Bone marrow (tissue), 2 donors: ENCODE results near the gene GPR39.
"Not testable (repeated sequence)": the region's sequence is repeated elsewhere in the genome, so short reads cannot be mapped to it uniquely, and the experiment has no call there.

Experiments used
- DNase-seq, 2 donors: peaks; one replicate each; lab custom pipeline; 2025; lab: John Stamatoyannopoulos, UW

The GPR39 gene

DNA sequence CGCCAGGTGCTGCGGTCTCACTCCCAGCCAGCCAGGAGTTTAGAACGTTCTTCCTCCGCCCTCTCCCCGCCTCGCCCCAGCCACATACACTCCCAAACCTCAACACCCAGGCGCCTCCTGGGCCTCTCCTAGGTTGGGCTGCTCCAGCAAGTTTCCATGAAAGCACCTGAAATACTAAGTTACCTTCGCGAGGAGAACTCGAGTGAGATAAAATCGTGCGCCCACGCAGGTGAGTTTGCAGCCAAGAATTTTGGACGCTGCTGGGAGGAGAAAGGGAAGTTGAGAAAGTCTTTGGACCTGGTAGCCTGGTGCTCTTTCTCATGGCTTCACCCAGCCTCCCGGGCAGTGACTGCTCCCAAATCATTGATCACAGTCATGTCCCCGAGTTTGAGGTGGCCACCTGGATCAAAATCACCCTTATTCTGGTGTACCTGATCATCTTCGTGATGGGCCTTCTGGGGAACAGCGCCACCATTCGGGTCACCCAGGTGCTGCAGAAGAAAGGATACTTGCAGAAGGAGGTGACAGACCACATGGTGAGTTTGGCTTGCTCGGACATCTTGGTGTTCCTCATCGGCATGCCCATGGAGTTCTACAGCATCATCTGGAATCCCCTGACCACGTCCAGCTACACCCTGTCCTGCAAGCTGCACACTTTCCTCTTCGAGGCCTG, at the start of gene GPR39:
TSS of gene GPR39 (plus strand) at position 83 of the 673 bp plus-strand sequence.
- DNase-seq, result no peak

DNA sequence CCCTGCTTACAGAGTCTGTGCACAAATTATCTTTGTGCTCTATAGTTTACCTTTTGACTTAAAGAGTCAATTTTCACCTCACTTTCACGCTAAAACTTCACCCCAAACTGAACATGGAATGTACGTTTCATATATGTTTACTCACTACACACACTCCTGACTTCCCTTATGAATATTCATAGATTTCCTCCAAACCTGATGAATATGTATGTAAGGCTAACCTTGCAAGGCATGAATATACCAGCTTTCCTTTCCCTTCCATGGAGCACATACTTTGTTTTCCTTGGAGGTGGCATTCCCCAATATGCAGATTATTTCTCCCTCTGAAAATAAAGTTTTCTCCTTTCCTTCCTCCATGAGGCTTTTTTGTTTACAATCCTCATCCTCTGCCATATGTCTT, 48.4 kb upstream of the GPR39 start:
- no peak for DNase-seq

DNA sequence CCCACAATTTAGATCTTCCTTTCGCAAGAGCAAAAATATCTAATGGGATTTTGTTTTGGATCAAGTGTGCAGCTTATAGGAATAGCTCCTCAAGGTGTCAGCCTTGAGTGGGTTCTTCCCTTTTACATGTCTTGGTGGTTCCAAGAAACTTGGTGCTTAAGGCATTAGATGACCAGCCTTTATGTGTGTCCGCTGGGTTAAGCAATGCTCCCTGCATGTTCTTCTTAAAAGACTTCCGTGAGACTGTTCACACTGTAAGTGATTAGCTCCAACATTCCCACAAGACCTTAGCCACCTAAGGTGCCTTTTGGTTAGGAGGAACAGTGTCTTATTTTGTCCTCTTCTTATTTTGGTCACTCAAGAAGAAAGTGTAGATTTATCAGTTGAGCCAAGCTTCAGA, 44.3 kb upstream of the GPR39 start:
- no peak for DNase-seq

DNA sequence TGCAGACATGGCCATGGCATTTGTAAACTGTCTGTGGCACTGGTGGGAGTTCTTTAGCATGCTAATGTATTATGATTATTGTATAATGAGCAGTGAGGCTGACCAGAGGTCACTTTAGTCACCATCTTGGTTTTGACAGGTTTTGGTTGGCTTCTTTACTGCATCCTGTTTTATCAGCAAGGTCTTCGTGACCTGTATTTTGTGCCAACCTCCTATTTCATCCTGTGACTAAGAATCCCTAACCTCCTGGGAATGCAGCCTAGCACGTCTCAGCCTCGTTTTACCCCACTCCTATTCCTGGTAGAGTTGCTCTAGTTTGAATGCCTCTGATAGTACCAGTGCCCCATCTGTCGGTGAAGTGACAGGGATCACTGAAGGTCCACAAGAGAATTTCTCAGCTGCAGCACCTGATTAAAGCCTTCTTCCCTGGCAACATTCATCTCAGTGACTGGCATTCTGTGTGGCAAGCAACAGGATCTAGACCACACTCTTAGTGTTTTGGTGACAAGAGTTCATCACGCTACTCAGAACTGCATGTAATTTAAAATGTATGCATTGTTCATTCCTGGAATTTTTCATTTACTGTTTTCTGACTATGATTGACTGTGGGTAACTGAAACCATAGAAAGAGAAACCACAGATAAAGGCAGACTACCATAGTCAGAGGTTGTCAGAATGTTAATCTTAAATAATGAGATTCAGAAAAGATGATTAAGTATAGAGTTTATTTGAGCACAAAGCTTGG, 43.0 kb upstream of the GPR39 start:
- DNase-seq, result no peak

DNA sequence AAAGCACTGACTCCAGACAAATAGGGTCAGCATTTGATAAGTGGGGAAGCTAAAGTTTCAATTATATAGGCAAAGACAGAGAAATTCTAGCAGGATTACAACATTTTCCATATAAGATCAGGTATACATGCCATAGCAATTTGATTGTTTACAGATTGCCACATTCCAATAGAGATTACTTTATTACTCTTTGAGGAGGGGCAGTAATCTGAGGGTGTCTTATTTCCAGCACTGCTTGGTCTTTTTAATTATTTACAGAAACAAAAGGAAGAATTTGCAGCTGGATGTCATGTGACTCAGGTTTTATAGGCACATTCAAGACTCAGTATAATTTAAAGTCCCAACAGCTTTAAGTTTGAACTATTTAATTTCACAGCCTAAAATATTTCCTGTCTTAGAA, 42.5 kb upstream of the GPR39 start:
- DNase-seq, result no peak

DNA sequence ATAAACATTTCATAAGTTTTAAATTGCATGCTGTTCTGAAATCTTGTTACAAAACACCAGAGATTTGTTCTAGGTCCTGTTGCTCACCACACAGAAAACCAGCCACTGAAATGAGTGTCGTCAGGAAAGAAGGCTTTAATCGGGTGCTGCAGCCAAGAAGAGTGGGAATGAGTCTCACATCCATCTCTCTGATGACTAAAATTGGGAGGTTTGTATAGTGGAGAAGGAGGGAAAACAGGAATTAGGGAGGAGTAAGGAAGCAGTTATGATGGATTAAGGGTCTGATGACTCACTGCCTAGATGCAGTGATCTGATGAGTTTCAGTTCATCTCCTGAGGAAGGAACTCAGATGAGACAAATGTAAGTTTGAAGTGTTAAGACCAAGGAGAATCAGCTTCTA, 42.1 kb upstream of the GPR39 start:
- DNase-seq, result no peak

DNA sequence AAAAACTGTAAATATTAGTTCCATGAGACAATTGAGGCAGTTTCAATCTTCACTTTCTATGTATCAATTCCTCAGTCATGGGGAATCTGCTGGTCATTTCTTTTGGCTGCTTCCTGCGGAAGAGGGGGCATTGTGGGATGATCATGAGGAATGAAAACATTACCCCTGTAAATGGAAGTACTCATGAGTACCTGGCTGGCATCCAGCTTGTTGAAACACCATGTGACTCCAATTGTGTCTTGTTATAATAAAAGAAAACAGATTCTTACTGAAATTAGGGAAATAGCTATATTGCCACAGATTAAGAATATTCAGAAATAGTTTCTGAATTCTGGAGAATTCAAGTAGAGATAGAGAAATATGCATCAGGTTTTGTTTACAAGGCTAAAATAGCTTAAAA, 41.6 kb upstream of the GPR39 start:
- DNase-seq, result no peak

DNA sequence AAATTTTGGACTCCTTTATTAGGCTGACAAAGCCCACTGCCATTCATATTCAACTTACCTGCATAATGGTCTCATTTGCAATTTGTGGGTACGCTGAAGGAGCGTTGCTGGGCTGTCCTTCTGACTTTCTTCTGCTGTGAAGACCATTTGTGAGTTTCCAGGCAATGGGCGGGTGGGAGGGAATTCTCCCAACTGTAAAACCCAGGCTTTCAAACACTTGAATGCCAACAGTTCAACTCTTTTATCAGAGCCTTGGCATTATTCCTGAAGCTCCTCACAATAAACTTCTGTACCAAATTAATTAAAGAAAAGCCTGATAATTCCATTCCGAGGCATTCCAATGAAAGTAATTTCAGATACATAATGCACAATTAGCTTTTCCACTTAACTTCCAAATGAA, 35.2 kb upstream of the GPR39 start:
- DNase-seq, result no peak

DNA sequence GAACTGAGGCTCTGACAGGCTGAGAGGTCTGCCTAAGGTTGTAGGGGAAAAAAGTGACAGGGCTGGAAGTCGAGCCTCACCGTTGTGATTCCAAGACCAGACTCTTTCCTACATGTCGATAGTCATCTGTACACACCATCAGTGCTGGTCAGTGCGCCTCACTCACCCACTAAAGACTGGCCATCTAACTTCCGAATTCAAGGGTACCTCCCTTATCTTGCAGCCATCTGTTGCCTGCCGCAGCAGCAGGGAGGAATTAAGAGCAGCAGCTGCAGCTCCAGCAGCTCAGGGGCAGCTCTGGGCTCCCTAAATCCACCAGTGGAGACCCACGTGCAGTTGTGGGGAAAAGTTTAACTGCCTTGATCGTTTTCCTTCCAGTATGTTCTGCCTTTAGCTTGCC, 32.6 kb upstream of the GPR39 start:
- no peak for DNase-seq

DNA sequence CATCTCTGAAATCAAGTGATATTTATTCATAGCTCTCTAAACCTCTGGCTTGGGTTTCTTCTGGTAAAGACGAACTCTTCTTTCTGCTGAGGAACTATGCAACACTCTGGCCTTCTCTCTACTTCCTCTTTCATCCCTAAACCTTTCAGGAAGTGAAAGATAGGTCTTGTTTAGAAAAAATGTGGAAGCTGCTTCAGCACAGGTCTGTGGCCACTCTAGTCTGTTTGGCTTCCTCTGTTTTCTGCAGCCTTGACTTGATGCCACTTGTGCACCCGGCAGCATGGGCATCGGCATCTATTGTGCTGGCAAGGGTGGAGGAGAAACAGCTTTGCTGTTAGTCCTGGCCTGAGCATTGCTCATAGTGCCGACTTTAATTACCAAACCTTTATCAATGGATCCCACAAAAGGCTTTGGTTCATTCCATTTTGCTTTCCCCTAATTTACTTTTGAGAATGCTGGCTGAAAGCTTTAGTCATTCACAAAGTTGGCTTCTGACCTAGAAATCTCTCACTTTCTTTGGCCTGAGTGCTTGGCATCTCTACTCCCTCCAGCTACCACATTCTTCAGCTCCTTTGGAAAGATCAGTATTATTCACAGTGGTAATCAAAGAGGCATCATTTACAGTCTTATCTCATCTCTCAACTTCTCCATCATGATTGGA, 32.0 kb upstream of the GPR39 start:
- DNase-seq, result no peak

DNA sequence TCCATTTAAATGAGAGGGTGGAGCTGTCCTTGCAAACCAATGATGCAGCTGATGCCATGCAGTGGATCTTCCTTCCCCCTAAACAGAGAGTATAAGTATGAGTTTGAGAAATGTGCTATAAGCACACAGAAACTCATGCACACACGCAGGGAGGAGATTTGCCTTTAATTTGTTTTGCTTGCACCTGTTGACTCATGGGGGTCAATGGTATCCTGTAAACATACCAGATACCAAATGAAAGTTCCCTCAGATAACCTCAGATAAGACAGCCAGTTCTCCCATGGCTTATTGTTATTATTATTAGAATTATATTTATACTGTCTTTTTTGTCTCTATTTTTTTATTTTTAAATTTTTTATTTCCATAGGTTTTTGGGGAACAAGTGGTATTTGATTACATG, 29.5 kb upstream of the GPR39 start:
- no peak for DNase-seq

DNA sequence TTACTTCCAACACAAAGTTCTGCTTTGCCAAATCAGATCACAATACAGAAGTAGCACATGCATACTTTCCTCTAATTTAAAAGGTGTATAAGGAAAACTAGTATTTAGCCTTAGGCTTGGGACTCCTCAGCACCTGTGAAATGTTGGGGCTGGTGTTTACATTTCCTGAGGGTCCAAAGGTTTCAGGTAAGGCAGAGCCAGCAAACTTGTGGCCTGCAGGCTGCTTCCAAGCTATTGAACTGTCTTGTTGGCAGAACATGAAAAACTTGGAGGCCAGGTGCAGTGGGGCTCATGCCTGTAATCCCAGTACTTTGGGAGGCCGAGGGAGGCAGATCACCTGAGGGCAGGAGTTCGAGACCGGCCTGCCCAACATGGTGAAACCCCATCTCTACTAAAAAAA, 26.5 kb upstream of the GPR39 start:
- DNase-seq, result no peak

DNA sequence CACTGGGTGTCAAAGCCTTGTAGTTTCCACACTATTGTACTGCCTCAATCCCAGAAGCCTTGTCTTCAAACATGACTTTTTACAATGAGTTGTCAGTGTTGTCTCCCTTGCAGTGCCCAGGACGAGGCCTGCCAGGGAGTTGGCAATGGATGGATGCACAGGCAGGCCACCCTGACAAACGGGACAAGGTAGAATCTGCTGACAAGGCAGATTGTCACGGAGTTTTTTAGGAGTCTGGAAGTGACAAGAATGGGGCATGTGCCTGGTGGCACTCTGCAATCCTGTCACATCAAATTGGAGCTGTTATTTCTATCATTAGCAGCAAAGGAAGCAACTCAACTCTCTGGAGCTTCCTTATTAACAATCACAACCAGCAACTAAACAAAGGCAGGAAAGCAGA, 25.2 kb upstream of the GPR39 start:
- DNase-seq, result no peak

DNA sequence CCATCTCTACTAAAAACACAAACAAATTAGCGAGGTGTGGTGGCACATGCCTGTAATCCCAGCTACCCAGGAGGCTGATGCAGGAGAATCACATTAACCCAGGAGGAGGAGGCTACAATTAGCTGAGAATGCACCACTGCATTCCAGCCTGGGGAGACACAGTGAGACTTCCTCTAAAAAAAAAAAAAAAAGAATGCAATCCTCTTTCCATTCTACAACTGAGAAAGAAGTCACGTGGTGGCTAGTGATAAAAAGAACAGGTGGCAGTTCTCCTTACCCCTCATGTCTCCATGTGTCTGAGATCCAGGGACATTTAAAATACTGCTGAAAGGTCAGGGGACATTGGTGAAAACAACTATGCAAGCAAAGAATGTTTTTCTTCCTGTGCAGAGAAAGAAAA, 24.4 kb upstream of the GPR39 start:
- DNase-seq, result no peak

DNA sequence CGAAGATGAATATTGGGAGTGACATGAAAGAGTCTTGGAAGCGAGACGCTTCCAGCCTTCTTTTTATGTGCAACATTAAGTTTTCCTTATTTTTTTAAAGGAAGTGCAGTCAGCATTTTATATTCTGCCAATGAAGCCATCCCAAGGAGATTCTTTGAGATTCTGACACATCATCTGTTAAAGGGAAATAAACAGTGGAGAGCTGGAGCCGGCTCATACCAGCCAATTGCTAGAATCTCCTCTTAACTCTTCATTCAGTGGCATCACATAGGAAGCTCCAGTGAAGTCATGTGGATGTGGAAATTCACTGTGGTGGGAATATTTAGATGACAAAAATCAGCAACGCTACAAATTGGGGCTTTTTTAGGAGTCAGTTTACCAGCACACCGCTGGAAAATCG, 23.7 kb upstream of the GPR39 start:
- no peak for DNase-seq

DNA sequence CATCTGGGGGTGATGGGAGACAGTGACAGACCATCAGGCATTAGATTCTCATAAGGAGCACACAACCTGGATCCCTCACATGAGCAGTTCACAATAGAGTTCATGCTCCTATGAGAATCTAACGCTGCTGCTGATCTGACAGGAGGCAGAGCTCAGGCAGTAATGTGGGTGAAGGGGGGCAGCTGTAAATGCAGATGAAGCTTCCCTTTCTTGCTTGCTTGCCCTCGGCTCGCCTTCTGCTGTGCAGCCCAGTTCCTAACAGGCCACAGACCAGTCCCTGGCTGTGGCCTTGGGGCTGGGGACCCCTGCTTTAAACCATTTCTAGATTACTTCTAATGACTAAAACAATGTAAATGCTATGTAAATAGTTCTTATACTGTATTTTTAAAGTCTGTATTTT, 19.6 kb upstream of the GPR39 start:
- not testable (repeated sequence) for DNase-seq

DNA sequence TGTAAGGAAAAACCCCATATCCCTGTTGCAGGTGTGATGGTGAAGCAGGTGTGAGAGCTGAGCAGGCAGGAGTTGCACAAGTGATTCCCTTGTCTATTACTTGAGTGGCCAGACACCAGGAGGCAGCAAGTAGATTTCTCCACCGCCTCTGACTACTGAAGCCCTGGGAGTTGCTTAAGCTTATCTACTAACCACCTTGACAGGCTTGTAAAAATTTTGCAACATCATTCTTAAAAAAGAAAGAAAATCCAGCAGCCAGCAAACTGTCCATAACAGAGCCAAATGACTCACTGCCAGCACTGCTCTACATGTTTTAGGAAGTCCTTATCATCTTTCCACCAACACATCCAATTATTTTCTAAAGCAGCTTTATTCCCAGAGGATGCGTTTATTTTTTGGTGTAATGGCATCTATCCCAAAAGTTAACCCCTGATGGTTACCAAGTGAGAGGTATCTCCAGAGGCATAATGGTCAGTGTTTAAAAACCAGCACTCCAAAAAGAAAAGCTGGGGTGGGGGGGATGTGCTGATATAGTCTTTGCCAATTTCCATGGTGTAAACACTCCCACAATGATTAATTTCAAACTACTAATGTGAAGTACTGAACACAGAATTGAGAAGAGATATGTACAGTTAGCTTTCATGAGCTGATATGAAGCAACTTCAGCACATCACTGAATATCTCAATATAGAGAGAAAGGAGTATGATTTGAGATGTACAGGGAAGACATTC, 16.3 kb upstream of the GPR39 start:
- DNase-seq, result no peak

DNA sequence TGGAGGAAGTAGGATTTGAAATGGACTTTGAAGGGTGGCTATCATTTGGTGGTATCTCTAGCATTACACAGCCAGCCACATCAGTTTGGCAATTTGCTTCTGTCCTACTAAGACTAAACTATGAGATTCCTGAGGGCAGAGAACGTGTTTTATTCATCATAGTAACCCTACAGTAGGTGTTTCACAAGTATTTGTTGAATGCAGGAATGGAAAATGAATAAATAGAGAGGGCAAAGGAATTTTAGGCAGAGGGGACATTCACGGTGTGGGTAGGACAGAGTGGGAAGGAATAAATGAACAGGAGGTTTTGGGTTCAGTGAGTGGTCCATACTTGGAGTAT, 15.7 kb upstream of the GPR39 start:
- DNase-seq, result no peak

DNA sequence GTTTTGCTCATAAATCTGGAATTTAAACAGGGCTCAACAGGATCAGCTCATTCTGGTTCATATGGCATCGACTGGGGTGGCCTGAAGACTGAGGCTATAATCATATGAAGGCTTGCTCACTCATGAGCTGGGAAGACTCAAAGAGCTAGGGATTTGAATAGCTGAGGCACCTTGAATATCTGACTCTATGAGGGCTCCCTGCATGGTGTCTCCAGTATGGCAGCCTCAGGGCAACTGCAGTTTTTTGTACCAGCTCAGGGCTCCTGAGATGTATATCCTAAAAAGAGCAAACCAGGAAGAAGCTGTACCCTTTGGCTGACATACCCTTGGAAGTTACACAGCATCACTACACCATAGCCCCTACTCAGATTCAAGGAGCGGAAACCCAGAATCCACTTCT, 15.3 kb upstream of the GPR39 start:
- DNase-seq, result no peak

DNA sequence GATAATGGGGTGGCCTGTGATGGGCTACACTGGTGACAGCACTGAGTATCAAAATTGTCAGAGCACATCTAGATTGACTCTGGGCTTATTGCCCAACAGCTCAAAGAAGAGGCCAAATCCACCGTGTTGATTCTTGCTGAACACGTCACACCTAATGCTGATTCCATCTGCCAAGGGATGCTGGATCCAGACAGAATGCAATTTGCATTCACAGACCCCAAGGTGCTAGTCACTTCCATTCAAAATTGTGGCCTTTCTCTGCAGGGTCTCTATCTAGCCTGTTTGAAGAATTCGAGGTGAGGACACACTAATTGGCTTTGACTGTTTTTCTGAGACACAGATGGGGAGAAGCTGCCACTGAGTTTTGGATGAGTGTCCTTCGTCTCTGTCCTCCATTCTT, 13.5 kb upstream of the GPR39 start:
- DNase-seq, result no peak

DNA sequence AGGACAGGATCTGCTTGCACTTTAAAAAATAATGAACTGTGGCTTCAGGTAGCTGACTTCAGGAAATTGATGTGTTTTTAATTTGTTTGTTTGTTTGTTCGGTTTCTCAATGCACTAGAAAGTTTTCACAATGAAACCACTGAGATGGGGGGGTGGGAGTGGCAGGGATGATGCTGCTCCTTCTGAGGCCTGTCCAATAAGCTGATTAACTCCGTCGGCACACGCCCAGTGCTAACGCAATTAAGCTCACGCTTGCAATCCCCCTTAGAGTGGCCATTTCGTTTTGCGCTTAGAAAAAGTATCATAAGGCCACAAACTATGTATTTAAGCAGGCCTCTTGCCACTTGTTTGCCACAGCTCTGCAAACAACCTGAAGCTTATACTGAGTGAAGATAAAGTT, 12.5 kb upstream of the GPR39 start:
- no peak for DNase-seq

DNA sequence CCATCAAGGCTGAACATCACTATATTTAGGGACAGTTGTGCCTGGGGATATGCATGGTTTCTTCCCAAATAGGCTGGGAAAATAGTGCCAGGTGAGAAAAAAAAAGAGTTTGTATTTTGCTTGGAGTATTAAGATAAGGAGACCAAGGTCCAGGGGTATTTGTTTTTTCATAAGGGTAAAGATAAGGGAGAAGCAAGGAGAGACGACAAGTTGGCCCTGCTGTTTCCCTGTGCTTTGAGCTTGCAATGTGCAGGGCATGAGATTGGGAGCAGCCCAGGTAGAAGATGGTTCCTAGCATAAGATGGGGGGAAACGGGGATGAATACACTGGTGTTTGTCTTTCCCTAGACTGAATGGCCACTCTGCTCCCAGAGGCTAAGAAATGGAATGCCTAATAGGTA, 8.8 kb upstream of the GPR39 start:
- DNase-seq, result no peak

DNA sequence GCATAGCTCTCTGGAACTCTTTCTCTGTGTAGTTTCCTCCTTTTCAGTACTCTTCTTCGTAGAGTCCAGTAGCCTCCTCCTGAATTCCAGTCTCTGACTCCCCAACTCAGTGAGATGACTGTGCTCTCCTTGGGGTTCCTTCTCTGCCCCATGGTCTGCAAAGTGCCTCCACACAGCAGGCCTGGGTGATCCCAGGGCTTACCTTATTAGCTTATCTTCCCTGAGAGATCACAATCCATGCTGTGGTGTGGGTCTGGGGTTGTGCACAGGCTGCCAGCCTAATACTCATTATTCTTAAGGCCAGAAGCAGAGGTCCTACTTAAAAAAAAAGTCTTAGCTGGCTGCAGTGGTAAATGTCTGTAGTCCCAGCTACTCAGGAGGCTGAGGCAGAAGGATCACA, 4.6 kb upstream of the GPR39 start:
- no peak for DNase-seq
